NCI-H2171 (cell line): ENCODE measurements around the gene CYB561D1.
"Not testable (repeated sequence)": the region's sequence is repeated elsewhere in the genome, so short reads cannot be mapped to it uniquely, and the experiment has no call there.

Experiments
- DNase-seq: peaks from one replicate; lab custom pipeline; 2025; lab: John Stamatoyannopoulos, UW

The CYB561D1 gene, protein sequence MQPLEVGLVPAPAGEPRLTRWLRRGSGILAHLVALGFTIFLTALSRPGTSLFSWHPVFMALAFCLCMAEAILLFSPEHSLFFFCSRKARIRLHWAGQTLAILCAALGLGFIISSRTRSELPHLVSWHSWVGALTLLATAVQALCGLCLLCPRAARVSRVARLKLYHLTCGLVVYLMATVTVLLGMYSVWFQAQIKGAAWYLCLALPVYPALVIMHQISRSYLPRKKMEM

GRCh38 chr1:109493805-109494539 is at the start of gene CYB561D1:
CYB561D1 (plus strand) TSS chr1:109494094; CDS start chr1:109494140, 46 bp downstream.
- DNase-seq = peak; percentile 87

DNA sequence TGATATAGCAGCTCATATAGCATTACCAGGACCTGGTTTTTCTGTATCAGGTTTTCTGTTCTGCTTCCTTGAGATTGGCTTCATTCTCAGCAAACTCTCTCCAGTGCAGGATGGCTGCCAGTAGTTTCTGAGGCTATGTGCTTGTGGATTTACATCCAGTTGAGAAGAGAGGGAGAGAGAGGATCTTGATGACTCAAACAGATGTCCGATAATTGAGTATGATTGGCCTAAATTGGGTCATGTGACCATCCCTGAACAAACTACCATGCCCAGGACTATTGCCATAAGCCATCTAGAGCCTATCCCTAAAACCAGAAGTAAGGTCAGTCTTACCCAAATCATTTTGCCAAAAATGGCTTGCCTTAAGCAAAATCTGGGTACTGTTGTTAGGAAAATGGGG is 49.5 kb upstream of the CYB561D1 start:
- no peak for DNase-seq

GRCh38 chr1:109445949-109446695 is 47.8 kb upstream of the CYB561D1 start:
- DNase-seq = not testable (repeated sequence)

DNA sequence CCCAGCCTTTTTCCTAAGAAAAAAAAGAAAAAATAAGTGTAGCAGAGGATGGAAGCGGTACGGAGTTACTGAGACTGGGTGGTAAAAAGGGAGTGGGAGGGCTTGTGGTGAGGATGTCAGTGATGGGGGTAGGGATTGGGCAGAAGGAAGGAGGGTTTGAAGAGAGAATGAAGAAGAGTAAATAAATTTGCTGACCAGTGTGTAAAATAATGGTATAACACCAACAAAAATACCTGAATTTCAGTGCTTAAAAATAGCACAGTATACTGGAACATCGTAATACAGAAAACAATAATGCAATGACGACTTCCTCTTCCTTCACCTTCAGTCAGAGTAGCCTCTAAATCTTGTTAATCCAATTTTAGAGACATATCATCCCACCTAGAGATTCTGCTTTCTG is 46.4 kb upstream of the CYB561D1 start:
- DNase-seq = no peak

DNA sequence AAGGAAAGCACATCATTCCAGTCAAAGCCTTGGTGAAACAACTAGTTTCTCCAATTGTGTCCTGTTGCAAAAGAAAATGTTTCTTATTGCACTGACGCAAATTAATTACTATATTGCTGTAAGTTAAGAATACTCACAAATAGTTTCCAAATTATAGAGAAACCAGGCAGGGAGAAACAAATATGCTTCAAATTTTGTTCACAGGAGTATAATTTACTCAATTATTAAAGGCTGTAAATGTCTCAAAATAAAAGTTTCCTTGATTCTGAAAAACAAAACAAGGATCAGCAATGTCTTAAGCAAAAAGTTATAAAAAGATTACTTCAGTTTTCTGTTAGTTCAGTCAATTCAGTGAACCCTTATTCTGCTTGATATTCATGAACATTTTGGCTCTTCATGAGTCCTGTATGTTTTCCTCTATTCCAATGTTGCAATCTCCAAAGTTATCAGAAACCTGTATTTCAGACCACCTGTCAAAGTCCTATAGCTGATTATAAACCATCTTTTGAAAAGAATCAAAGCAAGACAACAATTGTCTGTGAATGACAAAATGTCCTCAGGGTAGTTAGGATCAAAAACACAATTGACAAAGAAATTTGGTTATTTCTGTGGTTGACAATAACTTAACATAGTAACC is 39.3 kb upstream of the CYB561D1 start:
- no peak for DNase-seq

- DNase-seq = no peak
Observed at GRCh38 chr1:109457819-109458218, 36.1 kb upstream of the CYB561D1 start.

GRCh38 chr1:109466125-109466451 is 27.8 kb upstream of the CYB561D1 start:
- no peak for DNase-seq

- DNase-seq = no peak
Observed at GRCh38 chr1:109466452-109467300, 27.2 kb upstream of the CYB561D1 start, which contains the start of gene SYPL2. SYPL2 (plus strand) TSS chr1:109466546; CDS start chr1:109466844, 298 bp downstream.

GRCh38 chr1:109467301-109467777 is 26.6 kb upstream of the CYB561D1 start:
- no peak for DNase-seq

DNA sequence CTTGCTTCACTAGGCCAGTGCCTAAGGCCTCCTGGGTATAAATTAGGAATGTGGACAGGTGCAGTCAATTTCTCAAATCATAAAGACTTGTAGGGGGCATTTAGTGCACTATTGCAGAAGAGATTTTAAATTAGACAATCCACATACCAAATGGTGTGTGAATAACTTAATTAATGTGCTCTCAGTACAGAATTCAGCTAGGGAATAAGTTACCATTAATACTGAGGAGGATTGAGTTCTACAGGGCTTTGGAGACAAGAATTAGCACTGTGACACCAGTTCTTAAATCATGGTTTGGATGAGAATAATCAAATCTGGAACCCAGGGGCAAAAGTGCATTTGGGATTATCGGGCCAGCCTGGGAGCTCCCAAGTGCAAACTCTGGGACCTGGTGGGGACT is 25.8 kb upstream of the CYB561D1 start:
- no peak for DNase-seq

GRCh38 chr1:109468903-109469302 is 25.0 kb upstream of the CYB561D1 start:
- no peak for DNase-seq

DNA sequence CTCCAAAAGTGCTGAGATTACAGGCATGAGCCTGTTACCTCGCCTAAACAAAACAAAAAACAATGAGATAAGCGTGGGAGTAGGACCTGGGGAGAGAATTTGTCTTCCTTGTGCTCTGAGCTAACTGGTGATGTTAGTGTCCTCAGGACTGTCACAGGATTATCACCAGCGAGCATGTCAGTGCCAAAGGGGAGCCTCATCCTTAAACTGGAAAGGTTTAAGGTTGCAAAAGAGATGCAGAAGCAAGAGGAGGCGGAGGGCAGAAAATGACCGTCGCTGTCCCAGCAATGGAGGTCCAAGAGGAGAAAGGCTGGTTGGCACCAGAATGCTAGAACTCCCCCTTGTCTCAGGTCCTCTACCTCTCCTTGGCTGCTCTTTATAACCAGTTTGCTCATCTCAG is 23.6 kb upstream of the CYB561D1 start:
- DNase-seq = no peak

GRCh38 chr1:109472779-109473178 is 21.1 kb upstream of the CYB561D1 start:
- no peak for DNase-seq

DNA sequence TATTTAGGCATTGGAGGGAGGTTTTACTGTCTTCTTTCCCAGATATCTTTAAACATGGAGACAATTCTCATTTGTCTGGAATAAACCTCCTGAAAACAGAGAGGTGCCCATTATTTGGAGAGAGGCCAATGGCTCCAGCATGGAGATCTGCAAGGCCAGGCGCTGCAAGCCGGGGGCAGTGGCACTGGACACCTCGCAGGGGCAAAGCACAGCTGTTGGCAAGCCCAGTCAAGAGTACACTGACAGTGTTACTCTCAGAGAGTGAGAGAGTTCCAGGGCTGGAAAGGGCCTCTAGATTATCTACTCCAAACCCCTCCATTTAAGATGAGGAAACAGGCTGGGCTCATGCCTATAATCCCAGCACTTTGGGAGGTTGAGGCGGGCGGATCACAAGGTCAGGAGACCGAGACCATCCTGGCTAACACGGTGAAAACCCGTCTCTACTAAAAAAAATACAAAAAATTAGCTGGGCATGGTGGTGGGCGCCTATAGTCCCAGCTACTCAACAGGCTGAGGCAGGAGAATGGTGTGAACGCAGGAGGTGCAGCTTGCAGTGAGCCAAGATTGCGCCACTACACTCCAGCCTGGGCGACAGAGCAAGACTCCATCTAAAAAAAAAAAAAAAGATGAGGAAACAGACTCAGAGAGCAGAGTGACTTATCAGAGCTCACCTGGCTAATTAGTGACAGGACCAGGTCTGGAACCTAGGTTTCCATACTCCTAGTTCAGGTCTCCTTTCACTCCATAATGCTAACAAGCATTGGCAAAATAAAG is 20.4 kb upstream of the CYB561D1 start:
- DNase-seq = not testable (repeated sequence)

GRCh38 chr1:109474697-109475096 is 19.2 kb upstream of the CYB561D1 start:
- no peak for DNase-seq

GRCh38 chr1:109475261-109475660 is 18.6 kb upstream of the CYB561D1 start:
- DNase-seq = no peak

- DNase-seq = no peak
Observed at GRCh38 chr1:109476825-109477224, 17.1 kb upstream of the CYB561D1 start.

- no peak for DNase-seq
Observed at GRCh38 chr1:109477821-109478220, 16.1 kb upstream of the CYB561D1 start.

DNA sequence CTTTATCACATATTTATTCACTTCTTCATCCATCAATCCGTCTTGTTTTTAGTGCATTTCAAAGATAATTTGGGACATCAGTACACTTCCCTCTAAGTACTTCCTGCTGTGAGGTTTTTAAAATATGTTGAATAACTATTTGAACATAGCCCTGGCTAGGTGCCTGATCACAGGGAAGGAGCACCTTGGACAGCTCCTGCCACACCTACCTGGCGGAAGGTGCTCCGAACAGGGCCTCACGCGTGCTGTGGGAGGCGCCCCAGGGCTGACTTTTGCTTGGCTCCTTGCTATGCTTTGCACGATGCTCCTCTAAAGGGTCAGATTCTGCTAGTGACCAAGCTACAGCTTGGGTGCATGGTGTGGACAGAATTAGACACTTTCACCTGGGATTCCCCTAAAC is 15.1 kb upstream of the CYB561D1 start:
- DNase-seq = no peak

- DNase-seq = no peak
Observed at GRCh38 chr1:109479311-109479710, 14.6 kb upstream of the CYB561D1 start.

DNA sequence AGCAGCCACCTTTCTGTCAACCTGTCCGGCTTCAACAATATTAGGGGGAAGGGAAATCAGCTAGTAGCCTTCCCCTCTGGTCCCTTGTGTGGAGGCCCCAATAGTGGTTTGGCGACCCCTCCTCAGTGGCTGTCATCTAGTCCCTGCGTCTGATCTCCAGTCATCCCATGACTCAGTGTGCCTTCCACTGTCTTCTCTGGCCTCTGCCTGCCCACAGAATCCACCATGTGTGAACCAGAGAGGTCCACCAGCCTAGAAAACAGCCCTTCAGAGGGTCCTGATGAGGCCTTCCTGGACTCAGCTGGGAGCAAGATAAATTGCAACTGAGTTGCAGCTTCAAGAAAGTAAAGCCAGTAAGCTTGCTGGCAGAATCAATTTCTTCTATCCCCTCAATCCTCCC is 14.0 kb upstream of the CYB561D1 start:
- no peak for DNase-seq
